Measurements from ENCODE around the gene F2RL2.
"Not testable (repeated sequence)": the region's sequence is repeated elsewhere in the genome, so short reads cannot be mapped to it uniquely, and the experiment has no call there.

Gene F2RL2

GRCh38 chr5:76620166-76620565 lies 3.0 kb downstream of the F2RL2 start:
- no peak for DNase-seq

- DNase-seq, result no peak
Observed at GRCh38 chr5:76617675-76618074, 5.5 kb downstream of the F2RL2 start.

- no peak for DNase-seq
Observed at GRCh38 chr5:76617229-76617628, 6.0 kb downstream of the F2RL2 start.

DNA sequence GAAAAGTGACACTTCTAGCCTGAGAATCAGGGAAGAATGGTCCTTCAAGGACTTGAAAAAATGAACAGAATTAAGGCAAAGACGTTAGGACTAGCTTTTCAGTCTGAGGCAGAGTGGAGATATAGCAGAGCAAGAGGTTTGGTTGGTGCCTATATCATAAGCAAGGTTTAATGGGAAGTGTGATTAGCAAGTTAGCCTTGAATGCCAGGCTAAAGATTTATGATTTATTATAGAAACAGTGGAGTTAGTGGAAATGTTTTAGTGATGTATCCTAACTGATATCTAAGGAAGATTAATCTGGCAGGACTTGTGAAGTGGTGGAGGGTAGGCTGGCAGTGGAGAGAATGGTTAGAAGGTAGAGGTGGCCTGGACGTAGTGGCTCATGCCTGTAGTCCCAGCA lies 7.0 kb downstream of the F2RL2 start:
- no peak for DNase-seq

DNA sequence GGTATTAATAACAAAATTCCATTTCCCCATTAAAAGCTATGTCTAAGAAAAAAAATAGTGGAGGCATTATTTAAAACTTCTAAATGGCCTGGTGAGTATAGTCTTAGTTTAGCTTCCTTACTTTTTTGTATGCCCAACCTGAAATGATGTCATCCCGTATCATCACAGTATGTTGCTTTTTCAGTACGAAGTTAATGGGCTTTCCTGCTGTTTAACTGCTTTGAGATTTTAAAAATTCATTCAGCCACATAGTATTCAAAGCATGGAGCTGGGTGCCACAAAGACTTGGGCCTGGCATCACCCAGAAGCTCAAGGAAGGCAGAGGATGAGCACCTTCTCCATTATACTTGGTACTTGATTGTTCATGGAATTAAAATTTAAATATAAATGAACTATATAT lies 7.4 kb downstream of the F2RL2 start:
- no peak for DNase-seq

DNA sequence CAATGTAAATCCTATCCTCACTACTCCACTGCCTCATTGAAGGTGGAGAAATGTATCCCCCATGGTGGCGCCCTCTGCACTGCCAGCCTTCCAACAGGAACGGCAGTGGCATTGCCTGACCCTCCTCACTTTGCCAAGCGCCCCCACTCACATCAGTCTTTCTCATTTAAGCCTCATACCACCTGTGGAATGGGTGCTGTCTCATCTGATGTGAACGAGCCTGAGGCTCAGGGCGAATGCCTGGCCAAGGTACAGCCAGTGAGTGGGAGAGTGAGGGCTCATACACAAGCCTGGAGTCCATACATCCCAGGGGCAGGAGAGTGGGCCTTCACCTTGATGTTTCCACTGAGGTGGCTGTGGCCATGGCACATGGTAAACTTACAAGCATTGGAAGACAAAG lies 10.3 kb downstream of the F2RL2 start:
- no peak for DNase-seq

DNA sequence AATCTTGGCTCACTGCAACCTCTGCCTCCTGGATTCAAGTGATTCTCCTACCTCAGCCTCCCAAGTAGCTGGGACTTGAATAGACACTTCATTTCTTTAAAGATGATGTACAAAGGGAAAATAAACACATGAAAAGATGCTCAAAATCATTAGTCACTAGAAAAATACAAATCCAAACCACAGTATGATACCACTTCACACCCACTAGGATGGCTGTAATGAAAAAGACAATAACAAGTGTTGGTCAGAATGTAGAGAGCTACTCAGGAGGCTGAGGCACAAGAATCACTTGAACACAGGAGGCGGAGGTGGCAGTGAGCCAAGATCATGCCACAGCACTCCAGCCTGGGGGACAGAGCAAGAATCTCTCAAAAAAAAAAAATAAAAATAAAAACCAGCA lies 13.0 kb downstream of the F2RL2 start:
- DNase-seq, result no peak

DNA sequence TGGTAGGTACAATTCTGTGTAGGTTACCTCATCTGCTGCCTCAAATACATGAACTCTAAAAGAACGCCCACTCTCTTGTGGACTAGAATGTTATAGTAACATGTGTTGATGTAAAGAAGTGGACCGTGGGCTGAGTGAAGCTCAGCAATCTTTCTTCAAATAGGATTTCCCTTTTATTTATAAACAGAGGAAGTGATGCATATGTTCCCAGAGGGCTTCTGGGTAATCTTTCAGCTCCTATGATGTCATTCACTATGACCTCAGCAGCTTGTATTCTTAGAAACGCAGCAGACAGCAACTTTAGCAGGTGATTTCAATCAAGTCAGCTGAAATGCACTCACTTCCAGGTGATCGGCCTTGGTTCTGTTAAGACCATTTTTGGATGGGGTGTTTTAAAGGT lies 14.4 kb downstream of the F2RL2 start:
- no peak for DNase-seq

- DNase-seq, result peak in 1 of 2 experiments; percentile 26
Observed at GRCh38 chr5:76607353-76607871, 15.8 kb downstream of the F2RL2 start.

DNA sequence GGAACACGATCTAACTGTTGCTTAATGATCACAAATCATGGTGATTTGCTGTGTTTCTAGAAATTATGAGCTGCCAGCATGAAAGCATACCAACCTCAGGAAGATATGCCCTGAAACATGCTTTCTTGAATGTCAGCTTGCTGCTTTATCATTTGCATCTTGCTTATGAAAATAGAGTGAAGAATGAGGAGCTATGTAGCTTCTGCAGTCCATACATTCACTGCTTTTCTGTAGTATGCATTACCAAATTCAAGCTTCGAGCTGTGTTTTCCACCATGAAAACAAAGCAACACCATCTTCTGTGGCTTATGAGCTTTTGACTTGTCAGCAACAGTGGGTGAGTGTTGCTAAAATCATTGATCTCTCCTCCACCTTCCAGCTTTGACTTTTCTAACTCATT lies 16.5 kb downstream of the F2RL2 start:
- DNase-seq, result no peak

DNA sequence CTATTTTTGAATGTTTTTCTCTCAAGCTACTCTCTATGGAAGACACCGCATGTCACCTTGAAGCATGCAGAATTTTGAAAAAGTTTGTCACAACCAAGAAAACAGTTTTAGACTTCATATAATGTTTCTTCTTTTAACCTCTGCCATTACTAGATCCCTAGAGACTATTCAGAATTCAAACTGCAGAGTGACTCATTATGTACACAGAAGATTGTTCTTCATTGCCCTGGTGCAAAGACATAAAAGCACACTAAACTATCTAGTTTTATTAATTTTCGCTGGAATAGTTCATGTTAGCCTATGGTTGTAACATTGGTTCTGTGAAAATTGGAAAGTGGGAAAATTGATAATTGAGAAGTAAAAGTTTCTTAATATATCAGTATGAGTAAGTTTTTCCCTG lies 18.4 kb downstream of the F2RL2 start:
- no peak for DNase-seq

GRCh38 chr5:76603991-76604390 lies 19.2 kb downstream of the F2RL2 start:
- DNase-seq, result not testable (repeated sequence)

DNA sequence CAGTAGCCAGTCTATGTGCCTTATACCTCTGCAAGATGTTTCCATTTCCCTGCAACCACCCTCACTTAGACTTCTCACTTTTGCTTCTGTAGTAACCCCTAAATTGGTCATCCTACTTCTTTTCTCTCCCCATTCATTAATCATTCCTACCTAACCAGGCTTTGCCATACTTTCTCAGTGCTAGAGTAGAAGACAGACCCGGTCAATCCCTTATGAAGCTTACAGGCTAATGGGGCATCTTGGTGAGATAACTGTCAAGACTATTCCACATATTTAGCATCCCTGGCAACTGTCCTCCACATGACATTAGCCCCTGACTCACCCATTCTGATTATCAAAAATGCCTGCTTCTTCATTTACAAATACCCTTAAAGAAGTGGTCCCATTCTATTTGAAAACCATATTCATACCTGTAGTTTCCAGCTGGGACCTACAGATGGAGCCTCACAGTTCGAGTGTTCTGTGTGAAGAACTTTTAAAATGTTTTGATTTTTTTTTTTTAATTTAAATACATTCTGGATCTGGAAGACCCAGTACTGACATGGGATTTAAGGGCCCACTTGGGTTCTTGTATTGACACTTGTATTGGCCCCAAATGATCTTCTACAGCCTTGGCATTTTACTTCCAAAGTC lies 21.0 kb downstream of the F2RL2 start:
- no peak for DNase-seq

GRCh38 chr5:76601470-76601869 lies 21.7 kb downstream of the F2RL2 start:
- no peak for DNase-seq

DNA sequence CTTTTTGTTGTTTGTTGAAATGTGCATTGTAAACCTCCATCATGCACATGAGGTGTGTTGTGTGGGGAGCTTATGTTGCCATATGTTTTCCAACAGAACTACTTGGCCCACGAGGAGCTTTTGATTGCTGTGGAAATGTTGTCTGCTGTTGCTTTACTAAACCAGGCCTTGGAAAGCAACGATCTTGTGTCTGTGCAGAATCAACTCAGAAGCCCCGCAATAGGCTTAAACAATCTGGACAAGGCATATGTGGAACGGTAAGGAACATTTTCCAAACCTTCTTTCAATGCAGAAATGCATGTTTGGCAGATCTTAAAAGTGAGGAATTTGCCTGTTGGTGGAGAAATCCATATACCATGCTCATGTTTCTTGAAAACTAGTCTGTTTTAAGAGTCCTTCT lies 22.5 kb downstream of the F2RL2 start:
- DNase-seq, result no peak

GRCh38 chr5:76598531-76598930 lies 24.7 kb downstream of the F2RL2 start:
- no peak for DNase-seq

GRCh38 chr5:76595755-76596481 lies 27.3 kb downstream of the F2RL2 start:
- DNase-seq, result no peak

DNA sequence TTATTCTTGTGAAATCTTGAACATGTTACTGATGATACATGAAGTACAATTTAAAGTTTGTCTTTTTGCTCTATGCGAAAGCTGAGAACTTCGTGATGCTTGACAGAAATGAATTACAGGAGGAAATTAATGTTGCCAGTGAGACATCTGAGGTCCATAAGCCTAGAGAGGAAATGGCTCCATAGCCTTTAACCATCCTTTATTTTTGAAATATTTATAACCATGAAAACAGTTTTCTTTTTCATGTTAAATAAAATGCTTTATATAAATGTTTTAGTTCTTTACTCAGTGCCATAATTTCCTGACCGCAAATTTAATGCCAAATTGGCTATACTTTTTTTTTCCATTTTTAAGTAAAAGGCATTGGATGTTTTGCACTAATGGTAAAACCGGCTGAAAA lies 29.1 kb downstream of the F2RL2 start:
- DNase-seq, result no peak

DNA sequence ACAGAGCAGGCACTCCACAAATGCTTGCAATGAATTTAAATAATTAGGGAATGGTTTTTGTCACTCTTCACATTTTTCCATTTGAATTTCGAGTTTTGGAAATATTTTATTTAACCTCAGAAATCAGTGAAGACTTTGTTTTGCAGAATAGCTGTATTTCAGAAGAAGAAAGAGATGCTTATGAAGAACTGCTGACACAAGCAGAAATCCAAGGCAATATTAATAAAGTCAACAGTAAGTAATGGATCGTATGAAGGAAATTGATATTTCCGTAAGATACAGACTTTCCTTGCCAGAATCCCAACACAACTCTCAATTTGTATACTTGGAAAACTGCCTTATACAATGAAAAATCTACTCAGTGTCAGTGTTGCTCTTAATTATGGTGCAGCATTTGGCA lies 30.5 kb downstream of the F2RL2 start:
- no peak for DNase-seq

- DNase-seq, result no peak
Observed at GRCh38 chr5:76591366-76591765, 31.8 kb downstream of the F2RL2 start.

GRCh38 chr5:76590027-76590426 lies 33.2 kb downstream of the F2RL2 start:
- no peak for DNase-seq

DNA sequence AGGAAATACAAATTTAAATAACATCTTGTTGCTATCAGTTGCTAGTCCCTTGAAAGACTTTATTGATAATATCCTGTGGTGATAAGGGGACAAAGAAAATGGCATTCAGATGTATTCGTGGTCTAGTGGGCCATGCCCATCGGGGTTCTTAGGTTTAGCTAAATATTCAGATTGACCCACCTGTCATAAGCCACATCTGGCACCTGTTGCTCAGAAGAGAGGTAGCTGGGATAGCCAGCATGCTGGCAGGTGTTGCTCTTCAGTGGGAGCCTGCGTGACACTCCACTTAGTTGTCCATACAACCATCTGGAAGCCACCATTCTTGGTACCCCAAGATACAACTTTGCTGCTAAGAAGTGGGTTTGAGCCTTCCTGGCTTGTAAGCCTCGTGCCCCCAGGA lies 36.7 kb downstream of the F2RL2 start:
- no peak for DNase-seq

DNA sequence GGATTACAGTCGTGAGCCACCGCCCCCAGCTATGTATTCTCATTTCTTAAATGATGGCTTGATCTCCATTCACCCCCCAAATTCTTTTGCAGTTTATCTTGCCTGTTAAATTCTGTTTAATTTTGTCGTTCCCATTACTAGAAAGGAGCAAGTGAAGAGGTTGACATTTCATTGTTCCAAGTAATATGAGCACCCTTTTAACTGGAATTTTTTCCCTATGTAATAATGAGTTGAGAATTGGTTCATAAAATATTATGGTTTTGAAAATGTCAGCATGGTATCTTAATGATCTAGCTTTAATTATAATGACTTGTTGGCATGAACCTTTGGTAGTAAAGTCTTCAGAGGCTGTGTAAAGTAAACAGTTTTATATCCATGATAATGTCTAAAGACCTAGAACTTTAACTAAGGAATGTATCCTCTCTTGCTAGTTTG lies 37.4 kb downstream of the F2RL2 start:
- no peak for DNase-seq

DNA sequence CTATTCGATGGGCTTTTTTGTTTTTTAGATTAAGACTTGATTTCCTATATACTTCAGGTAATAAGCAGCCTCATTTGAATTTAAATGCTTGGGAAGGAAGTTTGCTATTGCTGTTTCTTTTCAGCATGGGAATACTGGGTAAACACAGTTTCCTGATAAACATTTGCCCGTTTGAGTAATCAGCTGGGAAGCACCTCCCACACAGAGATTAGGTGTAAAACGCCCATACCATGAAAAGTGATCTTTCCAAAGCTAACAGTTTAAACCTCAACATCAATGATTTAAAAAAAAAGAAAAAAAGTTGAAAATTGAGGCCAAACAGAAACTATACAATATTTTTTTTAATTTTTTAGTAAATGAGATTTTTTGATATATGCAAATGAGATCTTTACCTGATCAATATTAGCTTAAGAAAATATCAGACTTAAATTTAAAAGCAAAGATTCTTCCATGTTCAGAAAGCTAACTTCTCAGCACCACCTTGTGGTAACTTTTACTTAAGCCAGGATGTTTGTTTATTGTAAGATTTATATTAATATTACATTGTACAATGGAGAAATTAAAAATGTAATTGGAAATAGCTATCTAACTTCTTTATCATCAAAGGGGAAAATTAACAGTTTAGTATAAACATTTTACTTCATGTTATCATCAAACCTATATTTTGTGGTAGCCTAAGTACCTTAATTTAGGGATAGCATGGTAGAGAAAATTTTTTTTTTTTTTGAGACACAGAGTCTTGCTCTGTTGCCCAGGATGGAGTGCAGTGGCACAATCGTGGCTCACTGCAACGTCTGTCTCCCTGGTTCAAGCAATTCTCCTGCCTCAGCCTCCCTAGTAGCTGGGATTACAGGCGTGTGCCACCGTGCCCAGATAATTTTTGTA lies 39.8 kb downstream of the F2RL2 start:
- no peak for DNase-seq

All from activated T-cell treated with anti-CD3 and anti-CD28 coated beads, Interleukin-2, amount 50 U/mL, for 48 hours (primary cell).